Measurements from ENCODE around the gene ARHGAP6.

DNA sequence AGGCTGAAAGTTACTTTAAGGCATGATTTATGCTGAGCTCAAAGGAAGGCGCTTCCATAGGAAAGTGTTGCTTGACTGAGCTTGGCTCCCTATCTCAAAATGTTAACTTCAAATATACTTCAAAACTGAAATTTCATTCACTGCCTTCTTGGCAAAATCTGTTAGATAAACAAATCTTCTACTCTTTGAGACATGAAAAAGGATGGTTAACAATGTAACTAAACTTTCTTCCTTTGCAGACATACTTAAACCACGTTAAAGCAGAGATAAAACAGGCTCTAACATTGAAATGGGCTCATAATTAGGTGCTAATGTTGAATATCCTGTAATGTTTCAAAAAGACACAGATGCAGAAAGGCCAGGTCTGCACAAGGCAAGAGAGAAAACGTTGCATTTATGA, 262.1 kb downstream of the ARHGAP6 start:
- TF ChIP-seq CTCF (conservative IDR thresholded peaks at IDR 0.05) (no peak), ZFX (IDR thresholded peaks at IDR 0.05) (no peak)

Measured in C4-2B (cell line).